Raji (cell line): ENCODE results near the gene HMG20A.
A peak's percentile ranks its signal among the peaks of the same experiment; 100 is the strongest.

Experiments
- POLR2A ChIP-seq: IDR thresholded peaks from 2 replicates; pipeline ENCODE4 v1.6.1; 2011; ENCODE audit warnings: low read depth, low read length, control low read depth; ENCODE audit not compliant: insufficient read depth

Gene HMG20A

DNA sequence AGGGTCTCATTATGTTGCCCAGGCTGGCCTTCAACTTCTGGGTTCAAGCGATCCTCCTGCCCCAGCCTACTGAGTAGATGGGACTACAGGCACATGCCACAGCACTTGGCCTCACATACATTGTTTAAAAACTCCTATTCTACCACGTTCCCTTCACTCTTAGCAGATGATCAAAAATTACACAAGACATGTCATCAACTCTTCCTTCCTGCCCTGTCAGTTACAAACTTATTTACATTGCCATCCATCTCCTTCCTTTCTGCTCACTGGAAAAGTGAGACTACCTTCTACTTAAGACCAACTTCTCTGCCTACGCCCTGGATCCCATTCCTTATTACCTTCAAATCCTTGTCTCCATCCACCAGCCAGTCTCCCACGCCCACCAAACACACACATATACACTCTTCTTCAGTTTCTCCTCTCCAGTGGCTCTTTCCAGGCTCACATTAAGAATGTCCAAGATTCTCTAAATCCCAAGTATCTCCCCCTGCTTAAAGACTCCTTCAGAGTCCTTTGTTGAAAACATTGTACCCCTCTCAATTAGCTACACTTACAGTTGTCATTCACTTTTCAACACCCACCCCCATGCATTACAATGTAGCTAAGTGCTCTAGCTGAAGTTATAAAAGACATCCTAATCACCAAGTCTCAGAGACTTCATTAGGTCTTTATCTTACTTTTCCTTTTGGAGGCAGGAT lies 5.1 kb upstream of the HMG20A start:
- TF ChIP-seq POLR2A, result no peak

DNA sequence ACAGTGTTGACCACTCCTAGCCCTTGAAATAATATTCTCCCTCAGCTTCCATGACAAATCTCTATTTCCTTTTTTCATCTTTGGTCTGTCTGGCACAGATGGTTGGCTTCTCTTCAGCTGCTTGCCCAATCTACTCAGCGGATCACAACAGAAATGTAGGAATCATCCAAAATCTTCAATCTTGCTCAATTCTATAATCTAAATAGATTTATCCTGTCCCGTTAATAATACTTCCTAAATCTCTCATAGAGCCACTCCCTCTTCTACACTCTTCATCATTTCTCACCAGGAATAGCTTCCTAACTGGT lies 4.6 kb upstream of the HMG20A start:
- TF ChIP-seq POLR2A, result no peak

DNA sequence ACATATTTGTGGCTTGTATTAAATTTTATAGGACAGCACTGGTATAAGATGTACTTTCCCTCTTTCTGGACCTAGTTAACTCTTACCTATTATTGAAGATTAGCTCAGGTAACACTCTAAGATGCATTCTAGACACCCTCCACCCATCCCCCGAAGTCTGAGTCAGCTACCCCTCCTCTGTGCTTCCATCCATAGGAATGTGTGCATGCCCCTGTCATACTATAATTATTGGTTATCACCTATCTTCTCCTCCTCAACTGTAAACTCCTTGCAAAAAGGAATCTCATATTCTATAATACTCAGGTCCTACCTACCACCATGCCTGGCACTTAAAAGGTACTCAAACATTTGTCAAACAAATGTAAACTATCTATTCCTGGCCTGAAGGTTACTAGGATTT lies 3.7 kb upstream of the HMG20A start:
- no peak for TF ChIP-seq POLR2A

DNA sequence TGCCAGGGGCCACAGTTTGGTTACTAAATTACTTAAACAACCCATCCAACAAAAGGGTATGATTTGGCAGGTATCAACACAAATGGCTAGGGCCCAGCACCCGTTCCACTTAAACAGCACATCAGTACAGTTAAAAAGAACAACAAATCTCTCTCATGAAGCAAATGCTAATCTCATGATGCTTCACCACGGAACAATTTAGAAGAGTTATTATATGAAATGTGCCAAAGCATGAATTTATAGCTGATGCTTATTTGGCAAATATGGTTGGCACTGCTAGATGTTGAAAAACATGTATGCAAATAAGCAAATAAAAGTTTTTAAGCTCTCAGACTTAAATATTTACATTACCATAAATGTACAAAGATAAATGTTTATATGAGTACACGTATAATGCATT lies 3.1 kb upstream of the HMG20A start:
- TF ChIP-seq POLR2A, result no peak

DNA sequence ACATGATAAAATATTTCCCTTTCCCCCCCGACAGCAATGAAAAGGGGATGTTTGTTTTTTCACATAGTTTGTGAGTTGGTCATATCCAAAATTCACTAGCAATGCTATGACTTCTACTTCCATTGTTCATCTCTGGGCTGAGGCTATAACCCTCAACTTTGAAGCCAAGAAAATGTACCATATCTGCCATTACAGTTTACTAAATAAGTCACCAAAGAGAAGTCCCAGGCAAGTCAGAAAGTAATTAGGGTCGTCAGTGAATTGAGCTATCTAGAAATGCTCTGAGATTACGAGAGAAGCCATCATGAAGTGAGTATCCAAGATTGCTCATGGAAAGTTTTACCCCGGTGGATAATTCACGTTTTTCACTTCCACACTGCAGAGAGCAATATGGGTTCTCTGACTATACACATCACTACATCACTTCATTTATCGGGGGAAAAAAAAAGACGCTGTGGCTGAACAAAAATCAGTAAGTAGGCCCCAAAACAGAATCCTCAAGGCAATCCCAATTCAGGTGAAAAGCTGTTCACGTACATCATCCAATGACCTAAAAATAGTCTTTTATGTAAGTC lies 2.2 kb upstream of the HMG20A start:
- no peak for TF ChIP-seq POLR2A

DNA sequence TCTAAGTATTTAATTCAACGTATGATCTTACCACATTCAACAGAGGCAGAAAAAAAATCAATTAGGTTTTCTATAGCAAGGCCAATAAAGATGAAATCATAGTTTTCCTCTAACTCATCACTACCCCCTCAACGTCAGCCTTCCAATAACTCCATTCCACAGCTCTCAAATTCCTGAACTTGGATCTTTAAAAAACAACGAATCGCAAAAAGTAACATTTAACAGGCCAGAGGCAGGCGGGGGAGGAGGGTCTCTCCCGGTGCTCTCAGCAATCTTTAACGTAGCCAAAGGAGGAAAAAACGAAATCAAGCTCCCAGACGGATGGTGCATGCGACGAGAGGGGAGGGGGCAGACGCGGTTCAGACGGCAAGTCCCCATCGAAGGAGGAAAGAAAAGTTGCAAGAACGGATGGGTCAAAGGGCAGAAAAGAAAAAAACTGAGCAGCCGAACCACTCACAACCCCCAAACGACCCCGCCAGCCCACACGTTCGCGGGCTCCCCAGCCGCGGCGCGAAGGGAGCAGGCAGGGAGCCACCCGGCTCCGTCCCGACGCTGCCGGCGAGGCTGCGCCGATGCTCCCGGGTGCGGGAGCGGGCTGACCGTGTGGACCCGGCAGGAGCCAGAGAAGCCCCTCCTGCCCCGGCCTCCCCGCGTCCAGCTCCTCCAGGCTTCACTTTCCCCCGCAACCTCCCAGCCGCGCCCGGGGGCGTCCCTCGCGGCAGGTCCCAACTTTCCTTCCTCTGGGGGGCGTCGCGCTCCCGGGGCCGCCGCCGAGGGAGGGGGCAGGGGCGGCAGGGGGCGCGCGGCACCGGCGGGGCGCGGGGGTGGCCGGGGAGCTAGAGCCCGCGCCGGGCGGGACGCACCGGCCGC lies 1.5 kb upstream of the HMG20A start:
- TF ChIP-seq POLR2A, result no peak

DNA sequence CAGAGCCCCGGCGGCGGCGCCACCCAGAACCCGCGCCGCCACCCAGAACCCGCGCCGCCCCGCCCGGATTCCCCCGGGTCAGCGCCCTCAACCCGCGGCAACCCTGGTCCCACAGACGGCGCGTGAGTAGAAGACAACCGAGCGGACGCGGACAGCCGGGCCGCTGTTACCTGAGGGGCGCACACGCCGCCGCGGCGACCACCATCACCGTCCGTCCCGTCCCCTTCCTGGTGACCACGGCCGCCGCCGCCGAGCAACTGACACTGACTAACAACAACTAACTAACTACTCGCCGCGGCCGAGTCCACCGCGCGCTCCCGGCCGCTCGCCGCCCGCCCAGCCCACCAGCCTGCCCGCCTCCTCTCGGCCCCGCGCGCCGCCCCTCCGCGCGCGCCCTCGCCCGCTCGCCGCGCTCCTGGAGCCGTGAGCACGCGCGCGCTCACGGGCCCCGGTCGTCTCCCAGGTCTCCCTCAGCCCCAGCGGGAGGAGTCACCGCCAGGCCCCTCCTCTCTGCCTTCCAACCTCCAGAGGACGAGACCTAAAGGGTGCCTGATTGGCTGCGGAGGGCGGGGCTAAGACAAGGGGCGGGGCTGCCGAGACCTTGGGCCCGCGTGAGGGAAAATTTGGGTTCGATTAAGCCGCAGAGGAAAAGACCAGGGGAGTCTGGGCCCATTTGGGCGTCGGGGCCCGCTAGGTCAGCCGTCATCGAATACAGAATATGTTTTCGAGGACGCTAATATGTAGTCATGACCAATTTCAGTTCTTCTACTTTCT lies 665 bp upstream of the HMG20A start, which contains the start of gene PEAK1:
Gene PEAK1, minus strand, starts transcription at position 269 of the 774 bp plus-strand sequence. CDS start 238,178 bp downstream, outside the sequence.
- TF ChIP-seq POLR2A, result peak; percentile 69

DNA sequence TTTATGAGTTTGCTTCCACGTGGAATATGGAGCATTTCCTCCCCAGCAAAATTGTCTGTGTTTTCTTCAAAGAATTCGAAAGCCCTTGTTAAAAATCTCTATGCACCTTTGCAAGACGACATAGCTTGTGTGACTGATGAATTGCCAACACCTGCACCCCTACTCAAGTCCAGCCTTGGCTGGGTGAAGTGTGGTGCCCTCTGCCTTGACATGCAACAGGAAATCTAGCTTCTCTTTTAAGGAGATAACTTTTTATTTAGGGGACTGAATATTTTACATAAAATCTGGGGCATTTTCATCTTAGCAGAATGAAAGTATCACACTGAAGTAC lies 647 bp downstream of the HMG20A start:
- no peak for TF ChIP-seq POLR2A

DNA sequence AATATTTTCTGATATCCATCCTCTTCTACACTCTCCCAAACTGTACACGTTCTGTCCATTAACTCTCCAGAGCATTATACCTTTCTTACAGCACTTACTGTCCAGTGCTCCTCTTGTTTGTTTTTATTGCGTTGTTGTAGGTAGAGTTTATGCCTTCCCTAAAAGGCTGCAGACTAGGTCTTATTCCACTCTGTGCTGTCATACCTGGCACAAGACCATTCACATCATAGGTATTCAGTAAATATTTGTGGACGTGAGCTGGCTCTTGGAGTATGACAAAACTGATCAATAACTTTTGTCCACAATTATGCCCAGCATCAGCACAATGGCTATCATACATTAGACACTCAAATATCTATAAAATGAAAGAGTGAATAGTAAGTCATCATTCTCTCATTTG lies 4.4 kb downstream of the HMG20A start:
- no peak for TF ChIP-seq POLR2A

DNA sequence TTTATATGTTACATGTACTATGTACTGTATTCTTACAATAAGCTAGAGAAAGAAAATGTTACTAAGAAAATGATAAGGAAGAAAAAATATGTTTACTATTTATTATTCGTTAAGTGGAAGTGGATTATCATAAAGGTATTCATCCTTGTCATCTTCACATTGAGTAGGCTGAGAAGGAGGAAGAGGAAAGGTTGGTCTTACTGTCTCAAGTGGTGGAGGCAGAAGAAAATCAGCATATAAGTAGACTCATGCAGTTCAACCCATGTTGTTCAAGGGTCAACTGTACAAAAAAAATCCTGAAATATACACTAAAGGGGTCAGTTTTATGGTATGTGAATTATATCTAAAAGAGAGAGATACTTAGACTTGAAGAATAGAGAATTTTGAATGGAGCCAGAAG lies 5.7 kb downstream of the HMG20A start:
- no peak for TF ChIP-seq POLR2A

DNA sequence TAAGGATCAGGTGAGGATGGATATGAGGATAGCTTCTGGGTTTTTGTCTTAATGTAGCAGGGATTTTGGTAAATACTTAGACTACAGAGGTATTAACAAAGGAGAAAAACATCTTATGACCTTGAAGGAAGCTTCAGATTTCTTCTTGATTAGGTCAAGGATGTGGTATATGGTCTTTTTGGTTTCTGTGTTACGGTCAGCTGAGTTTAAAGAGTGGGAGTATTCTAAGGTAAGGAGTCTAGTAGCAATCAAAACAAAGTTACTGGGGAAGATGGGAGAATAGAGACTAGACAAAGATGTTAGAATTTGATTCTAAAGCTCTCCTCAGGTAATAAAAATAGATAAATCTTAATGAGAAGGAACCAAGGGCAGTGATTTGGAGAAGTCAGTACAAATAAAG lies 6.2 kb downstream of the HMG20A start:
- no peak for TF ChIP-seq POLR2A

DNA sequence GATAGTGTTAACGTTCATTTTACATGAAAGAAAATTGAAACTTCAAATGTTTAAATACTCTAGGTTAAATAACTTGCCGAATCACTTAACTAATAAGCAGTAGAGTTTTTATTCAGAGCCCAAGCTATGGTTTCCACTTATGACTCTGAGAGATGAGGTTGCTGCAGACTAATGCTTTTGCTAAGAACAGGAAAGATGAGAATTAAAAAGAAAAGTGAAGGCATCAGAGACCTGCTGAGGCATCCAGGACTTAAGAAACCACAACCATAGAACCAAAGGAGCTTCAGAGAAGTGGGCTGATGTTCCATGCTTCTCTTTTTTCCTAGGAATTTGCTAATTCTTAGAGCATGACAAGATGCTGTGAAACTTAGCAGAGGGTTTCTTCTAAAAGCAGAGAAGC lies 9.5 kb downstream of the HMG20A start:
- TF ChIP-seq POLR2A, result no peak

DNA sequence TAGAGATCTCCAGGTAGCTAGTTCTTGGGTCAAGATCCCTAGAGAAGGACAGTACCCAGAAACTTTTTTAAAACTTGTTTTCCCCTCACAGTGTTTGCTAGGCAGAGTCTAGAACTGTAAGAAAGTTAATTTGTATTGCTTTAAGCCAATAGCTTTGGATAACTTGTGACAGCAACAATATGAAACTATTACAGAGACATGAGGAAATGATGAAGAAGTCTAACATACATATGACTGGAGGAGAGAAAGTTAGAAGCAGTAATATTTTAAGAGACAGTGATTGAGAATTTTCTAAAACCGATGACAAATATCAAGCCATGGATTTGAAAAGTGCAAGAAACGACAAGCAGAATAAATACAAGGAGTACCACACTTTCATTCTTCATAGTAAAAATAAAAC lies 10.0 kb downstream of the HMG20A start:
- no peak for TF ChIP-seq POLR2A

DNA sequence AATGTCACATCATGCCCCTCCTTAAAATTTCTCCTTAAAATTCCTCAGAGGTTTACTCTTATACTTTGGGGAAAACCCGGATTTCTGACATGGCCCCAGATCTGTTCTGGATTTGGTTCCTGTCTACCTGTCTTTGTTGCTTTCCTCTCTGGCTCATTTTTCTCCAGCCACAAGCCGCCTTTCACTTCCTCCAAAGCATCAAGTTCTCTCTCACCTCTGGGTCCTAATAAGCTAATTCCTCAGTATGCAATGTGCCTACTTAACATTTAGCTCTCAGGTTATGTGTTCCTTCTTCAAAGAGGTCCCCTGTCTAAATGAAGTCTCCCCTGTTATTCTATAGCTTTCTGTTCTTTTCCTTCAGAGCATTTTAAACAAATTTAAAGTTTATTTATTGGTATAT lies 16.1 kb downstream of the HMG20A start:
- no peak for TF ChIP-seq POLR2A

DNA sequence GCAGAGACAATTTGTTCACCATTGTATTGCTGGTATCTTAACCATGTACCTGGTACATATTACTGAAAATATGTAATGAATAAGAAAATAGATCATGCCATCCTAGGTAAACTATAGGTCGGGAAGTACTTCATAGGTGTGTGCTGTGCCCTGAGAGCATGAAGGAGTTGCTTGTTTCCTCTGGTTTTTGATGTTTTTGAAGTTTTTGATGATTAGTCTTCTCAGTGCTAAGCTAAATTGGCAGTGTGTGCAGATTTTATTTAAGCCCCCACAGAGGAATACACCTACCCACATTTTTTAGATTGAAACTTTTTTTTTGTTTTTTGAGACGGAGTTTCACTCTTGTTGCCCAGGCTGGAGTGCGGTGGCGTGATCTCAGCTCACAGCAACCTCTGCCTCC lies 16.6 kb downstream of the HMG20A start:
- TF ChIP-seq POLR2A, result no peak
